Endothelial cell of umbilical vein (primary cell): ENCODE measurements around the gene DISP1. TPM values are rescaled to one million over a fixed set of nuclear protein-coding genes. Genes with fewer than 3 reads are reported as not detected.

Source experiments
- BruUV-seq: library from RNA; stranded (reverse); fragments of 400-500 nt; replicated peaks from 2 replicates; lab custom pipeline; 2021; lab: Mats Ljungman, UMichigan
- CTCF ChIA-PET: fragments of 300-600, 350-600 bp; sonication (Branson Sonifier 250); formaldehyde crosslinking; loops from one replicate; lab custom pipeline; 2021; ENCODE audit warnings: antibody characterized with exemption, inconsistent platforms; lab: Charles Lee
- POLR2A ChIA-PET: fragments of 300-600, 350-600 bp; sonication (Branson Sonifier 250); formaldehyde crosslinking; loops from one replicate; lab custom pipeline; 2021; ENCODE audit warnings: antibody characterized with exemption, inconsistent platforms; lab: Charles Lee
- DNase-seq: peaks from one replicate; pipeline ENCODE4 v3.0.0-alpha.2; 2011; ENCODE audit warnings: low read depth, low spot score
- FAIRE-seq: peaks from 2 replicates; lab custom pipeline; 2011; peaks lifted over from hg19 to GRCh38; lab: Jason Lieb, UNC
- H2AFZ ChIP-seq: 2 replicates; pipeline ENCODE4 v1.6.0; 2012; ENCODE audit warnings: low read depth, low read length, control low read depth, inconsistent platforms
- H3K27ac ChIP-seq: 2 replicates; pipeline ENCODE4 v1.5.1; 2011; ENCODE audit warnings: low read depth, mild to moderate bottlenecking, control low read depth, low read length, moderate library complexity; ENCODE audit not compliant: insufficient read depth
- H3K27me3 ChIP-seq, 2 experiments: 2 replicates each; pipeline versions ENCODE4 v1.6.0 to v1.6.1; 2011; ENCODE audit warnings: low read length in 2 of 2, mixed read lengths in 1 of 2; ENCODE audit not compliant: control insufficient read depth in 2 of 2, insufficient read depth in 2 of 2
- H3K36me3 ChIP-seq, 2 experiments: 2 replicates in 1 of 2; 3 replicates in 1 of 2; pipeline ENCODE4 v1.5.1; 2011; ENCODE audit warnings: low read length in 2 of 2, mild to moderate bottlenecking in 1 of 2, moderate library complexity in 1 of 2; ENCODE audit not compliant: control insufficient read depth in 2 of 2, insufficient read depth in 2 of 2; ENCODE audit errors: extremely low read depth in 1 of 2
- H3K4me1 ChIP-seq: 3 replicates; pipeline ENCODE4 v1.5.1; 2011; ENCODE audit warnings: mild to moderate bottlenecking, low read length; ENCODE audit not compliant: control insufficient read depth, insufficient read depth; ENCODE audit errors: extremely low read depth
- H3K4me2 ChIP-seq: 2 replicates; pipeline ENCODE4 v1.6.1; 2011; ENCODE audit warnings: low read length, control low read depth, mixed read lengths; ENCODE audit not compliant: insufficient read depth
- H3K4me3 ChIP-seq, 3 experiments: fragments of 200-600 bp in 1 of 3; sonication (generic), shearing (Covaris generic) in 1 of 3; replicated peaks in 1 of 3; 2 replicates each; pipeline ENCODE4 v1.5.1; 2011 to 2016; ENCODE audit warnings: control low read depth in 3 of 3, low read length in 3 of 3, mild to moderate bottlenecking in 2 of 3, inconsistent platforms in 1 of 3, low read depth in 1 of 3, moderate library complexity in 1 of 3; ENCODE audit not compliant: insufficient read depth in 1 of 3
- H3K79me2 ChIP-seq: 2 replicates; pipeline ENCODE4 v1.6.0; 2012; ENCODE audit warnings: low read length, inconsistent platforms; ENCODE audit not compliant: control insufficient read depth, insufficient read depth
- H3K9ac ChIP-seq: replicated peaks from 2 replicates; pipeline ENCODE3; 2011; ENCODE audit warnings: low read length, control low read depth; ENCODE audit not compliant: insufficient read depth; ENCODE audit errors: extremely low read depth
- H3K9me1 ChIP-seq: replicated peaks from 3 replicates; pipeline ENCODE4 v1.6.0; 2011; ENCODE audit warnings: mild to moderate bottlenecking, low read length; ENCODE audit not compliant: control insufficient read depth, insufficient read depth; ENCODE audit errors: extremely low read depth
- H3K9me3 ChIP-seq: replicated peaks from 2 replicates; pipeline ENCODE4 v1.5.1; 2012; ENCODE audit warnings: low read length, inconsistent platforms; ENCODE audit not compliant: control insufficient read depth, insufficient read depth
- H4K20me1 ChIP-seq: replicated peaks from 2 replicates; pipeline ENCODE3; 2011; ENCODE audit warnings: mild to moderate bottlenecking, low read length; ENCODE audit not compliant: control insufficient read depth, insufficient read depth; ENCODE audit errors: extremely low read depth
- CTCF ChIP-seq, 2 donors: IDR thresholded peaks; 1 replicate in 1 of 2; 2 replicates in 1 of 2; pipeline ENCODE4 v1.5.1; 2011; ENCODE audit warnings: low read length in 2 of 2, mild to moderate bottlenecking in 2 of 2, moderate library complexity in 2 of 2, control low read depth in 1 of 2, inconsistent platforms in 1 of 2, low read depth in 1 of 2; ENCODE audit not compliant: insufficient read depth in 1 of 2; ENCODE audit errors: extremely low read depth in 1 of 2
- EZH2 ChIP-seq: IDR thresholded peaks from 2 replicates; pipeline ENCODE4 v1.6.1; 2012; ENCODE audit warnings: borderline replicate concordance, low read depth, mild to moderate bottlenecking, moderate library complexity, low read length, inconsistent platforms; ENCODE audit not compliant: severe bottlenecking
- FOS ChIP-seq: IDR thresholded peaks from 2 replicates; pipeline ENCODE4 v1.6.1; 2011; ENCODE audit warnings: mild to moderate bottlenecking, low read length, moderate library complexity, borderline replicate concordance; ENCODE audit not compliant: insufficient read depth
- GATA2 ChIP-seq: IDR thresholded peaks from 2 replicates; pipeline ENCODE4 v1.7.0; 2011; ENCODE audit warnings: low read depth, mild to moderate bottlenecking, moderate library complexity, mixed read lengths, low read length; ENCODE audit not compliant: insufficient read length, insufficient read depth
- JUN ChIP-seq: IDR thresholded peaks from 2 replicates; pipeline ENCODE4 v1.6.1; 2011; ENCODE audit warnings: borderline replicate concordance, low read depth; ENCODE audit not compliant: insufficient read length, insufficient read depth
- MYC ChIP-seq: IDR thresholded peaks from one replicate; pipeline ENCODE4 v1.6.1; 2011; ENCODE audit warnings: mild to moderate bottlenecking, low read depth, low read length
- POLR2A ChIP-seq: IDR thresholded peaks from 2 replicates; pipeline ENCODE4 v1.6.1; 2012; ENCODE audit warnings: low read depth, mild to moderate bottlenecking, control low read depth, low read length
- POLR2AphosphoS5 ChIP-seq: IDR thresholded peaks from 2 replicates; pipeline ENCODE4 v1.6.1; 2012; ENCODE audit warnings: low read depth, mild to moderate bottlenecking, control low read depth, low read length, moderate library complexity; ENCODE audit not compliant: insufficient read depth
- dilution Hi-C: fragments of 300-500 bp; cut with MboI; formaldehyde crosslinking; loops from one replicate; pipeline ENCODE4 v1.15.0; 2019; ENCODE audit warnings: low sequenced_read_pairs; ENCODE audit not compliant: extremely low pct_ligation_motif_present
- intact Hi-C: fragments of 100-400 bp; cut with micrococcal nuclease; formaldehyde crosslinking; loops from one replicate; pipeline ENCODE4 v1.10.0; 2022
- polyA plus RNA-seq, 4 experiments: library from polyadenylated mRNA; depleted of rRNA in 3 of 4; stranded (reverse) in 3 of 4; unstranded in 1 of 4; fragments of >200 nt; gene quantifications; 2 replicates each; pipeline versions ENCODE4 v1.2.1 to v1.2.3, GENCODE V29; 2011 to 2012; ENCODE audit warnings: missing spikeins in 1 of 4
- total RNA-seq: library from RNA; stranded (reverse); gene quantifications from 2 replicates; pipeline ENCODE4 v1.2.3, GENCODE V29; 2021
- TF ChIP-seq, protein P1 (sequence below): IDR thresholded peaks from 2 replicates; pipeline ENCODE4 v1.6.1; 2011; ENCODE audit not compliant: insufficient read depth, insufficient read length

DISP1 gene
- total and polyA plus RNA-seq, 2 donors (not counting 3 experiments of a cell fraction or from before 2014, with no cell fraction given): 3.9 TPM

DNA sequence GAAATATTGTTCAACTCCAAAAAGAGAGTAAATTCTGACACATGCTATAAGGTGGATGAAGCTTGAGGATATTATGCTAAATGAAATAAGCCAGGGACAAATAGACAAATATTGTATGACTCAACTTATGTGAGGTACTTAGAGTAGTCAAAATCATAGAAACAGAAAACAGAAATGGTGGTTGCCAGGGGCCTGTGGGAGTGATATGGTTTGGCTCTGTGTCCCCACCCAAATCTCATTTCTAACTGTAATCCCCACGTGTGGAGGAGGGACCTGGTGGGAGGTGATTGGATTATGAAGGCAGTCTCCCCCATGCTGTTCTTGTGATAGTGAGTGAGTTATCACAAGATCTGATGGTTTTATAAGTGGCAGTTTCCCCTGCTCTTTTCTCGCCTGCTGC, 24.7 kb upstream of the DISP1 start:
- Histone ChIP-seq H2AFZ (no peak overlapping the region), H3K79me2 (no peaks in the 10 kb centered on the region), H3K4me3 (no peak overlapping the region), H3K4me2 (no peak overlapping the region), H3K9ac (no peak overlapping the region), H3K4me1 (peaks cover 24% of the 10 kb centered on the region), H3K36me3 (no peaks in the 10 kb centered on the region), H3K9me1 (no peaks in the 10 kb centered on the region), H4K20me1 (no peaks in the 10 kb centered on the region), H3K27me3 (no peaks in the 10 kb centered on the region), H3K27ac (no peak overlapping the region), H3K9me3 (no peaks in the 10 kb centered on the region)
- intact Hi-C loops: loop anchor here (10.0 kb wide), 1 partner anchor 445 kb away; no protein-coding TSS in a partner anchor
- ChIA-PET CTCF (interaction anchor here (1.0 to 2.1 kb wide), 2 partner anchors 292 to 334 kb away, joined by 6 to 18 read pairs; no protein-coding TSS in a partner anchor), POLR2A (no interaction called here)
- dilution Hi-C loops: loop anchor here (25.0 kb wide), 1 partner anchor 297 kb away; no protein-coding TSS in a partner anchor
- BruUV-seq: no TSS peak
- no peak for DNase-seq
- FAIRE-seq: no peak
- TF ChIP-seq CTCF (IDR thresholded peaks at IDR 0.05; ENCODE audit: extremely low read depth in 1 of 2, insufficient read depth in 1 of 2, low read depth in 1 of 2, low read length in 2 of 2) (no peak), MYC (no peak), FOS (no peak)
- TF ChIP-seq, protein P1, sequence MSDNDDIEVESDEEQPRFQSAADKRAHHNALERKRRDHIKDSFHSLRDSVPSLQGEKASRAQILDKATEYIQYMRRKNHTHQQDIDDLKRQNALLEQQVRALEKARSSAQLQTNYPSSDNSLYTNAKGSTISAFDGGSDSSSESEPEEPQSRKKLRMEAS: no peak

- Histone ChIP-seq H3K79me2 (no peaks in the 10 kb centered on the region), H3K27ac (no peak overlapping the region), H3K9me3 (no peaks in the 10 kb centered on the region), H3K36me3 (no peaks in the 10 kb centered on the region), H3K27me3 (no peaks in the 10 kb centered on the region), H2AFZ (no peak overlapping the region), H3K9me1 (no peaks in the 10 kb centered on the region), H3K4me3 (no peak overlapping the region), H3K4me1 (peaks cover 20% of the 10 kb centered on the region), H3K9ac (no peak overlapping the region), H4K20me1 (no peaks in the 10 kb centered on the region), H3K4me2 (no peak overlapping the region)
- FAIRE-seq (no peak), DNase-seq (no peak)
- TF ChIP-seq POLR2AphosphoS5 (no peak), POLR2A (no peak), GATA2 (no peak), MYC (no peak), FOS (no peak), EZH2 (no peak), JUN (no peak), CTCF (IDR thresholded peaks at IDR 0.05; ENCODE audit: extremely low read depth in 1 of 2, insufficient read depth in 1 of 2, low read depth in 1 of 2, low read length in 2 of 2) (no peak)
- TF ChIP-seq, protein P1: no peak
- ChIA-PET POLR2A (no interaction called here), CTCF (interaction anchor here (1.0 to 2.1 kb wide), 4 partner anchors 52 to 340 kb away, joined by 3 to 18 read pairs (median 6); no protein-coding TSS in a partner anchor)
- dilution Hi-C loops (loop anchor here (25.0 kb wide), 1 partner anchor 297 kb away; no protein-coding TSS in a partner anchor), intact Hi-C loops (loop anchor here (10.0 kb wide), 1 partner anchor 444 kb away; no protein-coding TSS in a partner anchor)
- no TSS peak for BruUV-seq
Observed at GRCh38 chr1:222790520-222790919, 24.3 kb upstream of the DISP1 start.
